HepG2 (cell line): ENCODE measurements around the gene RASL12. TPM values are rescaled to one million over a fixed set of nuclear protein-coding genes. Genes with fewer than 3 reads are reported as not detected.
A peak's percentile ranks its signal among the peaks of the same experiment; 100 is the strongest.

ENCODE experiments used
- BRCA1 ChIP-seq: sonication (generic); formaldehyde crosslinking; IDR thresholded peaks from 2 replicates; pipeline ENCODE4 v1.4.0; 2020; ENCODE audit warnings: missing genetic modification reagents
- CBX5 ChIP-seq: sonication (generic); formaldehyde crosslinking; IDR thresholded peaks from 2 replicates; pipeline ENCODE4 v1.4.0; 2020; ENCODE audit warnings: missing genetic modification reagents, borderline replicate concordance
- CTCF ChIP-seq: sonication (generic); formaldehyde crosslinking; IDR thresholded peaks from 2 replicates; pipeline ENCODE4 v1.5.0; 2020; ENCODE audit warnings: mild to moderate bottlenecking, missing genetic modification reagents, moderate library complexity
- EP300 ChIP-seq, 3 experiments: sonication (generic) in 1 of 3; formaldehyde crosslinking in 1 of 3; IDR thresholded peaks; 2 replicates each; pipeline versions ENCODE4 v1.5.1 to v1.6.1; 2011 to 2020; ENCODE audit warnings: low read depth in 2 of 3, low read length in 2 of 3, borderline replicate concordance in 1 of 3, improper control_type of control experiment in 1 of 3, mild to moderate bottlenecking in 1 of 3, missing genetic modification reagents in 1 of 3, moderate library complexity in 1 of 3
- FOXO4 ChIP-seq: sonication (generic); formaldehyde crosslinking; conservative IDR thresholded peaks from 2 replicates; pipeline ENCODE4 v1.8.1; 2023; ENCODE audit warnings: missing genetic modification reagents
- KDM1A ChIP-seq: IDR thresholded peaks from 2 replicates; pipeline ENCODE4 v1.6.1; 2016; ENCODE audit warnings: missing compliant biosample characterization
- PHB2 ChIP-seq: fragments of 450-650 bp; IDR thresholded peaks from 2 replicates; pipeline ENCODE4 v1.6.1; 2018; ENCODE audit not compliant: partially characterized antibody
- RNF2 ChIP-seq: fragments of 450-650 bp; conservative IDR thresholded peaks from 2 replicates; pipeline ENCODE4 v1.6.1; 2016; ENCODE audit warnings: low read depth
- SMYD3 ChIP-seq: sonication (generic); formaldehyde crosslinking; IDR thresholded peaks from 2 replicates; pipeline ENCODE4 v1.8.1; 2023; ENCODE audit warnings: mild to moderate bottlenecking, missing genetic modification reagents
- SRSF4 ChIP-seq: fragments of 200-400 bp; formaldehyde crosslinking; IDR thresholded peaks from one replicate; pipeline ENCODE4 v1.6.1; 2018; ENCODE audit warnings: mild to moderate bottlenecking, low read depth, low read length, moderate library complexity; ENCODE audit not compliant: poor library complexity, severe bottlenecking
- TAF15 ChIP-seq: fragments of 200-400 bp; formaldehyde crosslinking; IDR thresholded peaks from one replicate; pipeline ENCODE4 v1.6.1; 2018; ENCODE audit warnings: mild to moderate bottlenecking, low read depth, low read length; ENCODE audit not compliant: poor library complexity, severe bottlenecking
- TOPORS ChIP-seq: sonication (generic); formaldehyde crosslinking; IDR thresholded peaks from 2 replicates; pipeline ENCODE4 v1.8.0; 2023; ENCODE audit warnings: mild to moderate bottlenecking, missing genetic modification reagents
- ZNF567 ChIP-seq: sonication (generic); formaldehyde crosslinking; IDR thresholded peaks from 2 replicates; pipeline ENCODE4 v1.8.1; 2023; ENCODE audit warnings: mild to moderate bottlenecking, missing genetic modification reagents, borderline replicate concordance
- ZNF768 ChIP-seq: sonication (generic); formaldehyde crosslinking; IDR thresholded peaks from 2 replicates; pipeline ENCODE4 v1.4.0; 2020; ENCODE audit warnings: missing genetic modification reagents
- ZNF878 ChIP-seq: sonication (generic); formaldehyde crosslinking; IDR thresholded peaks from 2 replicates; pipeline ENCODE4 v1.8.1; 2023; ENCODE audit warnings: mild to moderate bottlenecking, missing genetic modification reagents, moderate library complexity
- ZNF891 ChIP-seq: sonication (generic); formaldehyde crosslinking; IDR thresholded peaks from 2 replicates; pipeline ENCODE4 v1.5.0; 2020; ENCODE audit warnings: mild to moderate bottlenecking, missing genetic modification reagents
- polyA plus RNA-seq, 8 experiments: library from polyadenylated mRNA; depleted of rRNA in 3 of 8; stranded (reverse) in 7 of 8; unstranded in 1 of 8; fragments of >200 nt; fragmentation: Illumina TruSeq in 4 of 8; extraction: Trizol in 4 of 8; gene quantifications; 2 replicates each; pipeline versions ENCODE4 v1.2.1 to v1.2.3, GENCODE V29; 2011 to 2016; ENCODE audit warnings: low read depth in 4 of 8, missing spikeins in 1 of 8, mixed read lengths in 1 of 8; ENCODE audit not compliant: insufficient read depth in 1 of 8
- total RNA-seq, 5 experiments: library from RNA; depleted of rRNA; stranded (reverse); fragments of >200 nt; fragmentation: Illumina TruSeq; extraction: Trizol; gene quantifications; 2 replicates each; pipeline ENCODE4 v1.2.3, GENCODE V29; 2016; ENCODE audit warnings: low read depth in 1 of 5
- TF ChIP-seq, protein P1 (sequence below): sonication (generic); formaldehyde crosslinking; IDR thresholded peaks from 2 replicates; pipeline ENCODE4 v1.4.0; 2020; ENCODE audit warnings: mild to moderate bottlenecking, missing genetic modification reagents
- TF ChIP-seq, protein P2 (sequence below): IDR thresholded peaks from 2 replicates; pipeline ENCODE4 v1.4.0; 2020; ENCODE audit warnings: mild to moderate bottlenecking, missing genetic modification reagents
- TF ChIP-seq, protein P3 (sequence below): sonication (generic); formaldehyde crosslinking; IDR thresholded peaks from 2 replicates; pipeline ENCODE4 v1.5.0; 2020; ENCODE audit warnings: missing genetic modification reagents

Gene RASL12
- total and polyA plus RNA-seq, 2 of the 13 experiments (the other 11 are each of a cell fraction or from before 2014, with no cell fraction given) = 0.16 to 0.55 TPM

GRCh38 chr15:65055201-65055870 is 12.5 kb downstream of the RASL12 start (continued):
- TF ChIP-seq, protein P1, sequence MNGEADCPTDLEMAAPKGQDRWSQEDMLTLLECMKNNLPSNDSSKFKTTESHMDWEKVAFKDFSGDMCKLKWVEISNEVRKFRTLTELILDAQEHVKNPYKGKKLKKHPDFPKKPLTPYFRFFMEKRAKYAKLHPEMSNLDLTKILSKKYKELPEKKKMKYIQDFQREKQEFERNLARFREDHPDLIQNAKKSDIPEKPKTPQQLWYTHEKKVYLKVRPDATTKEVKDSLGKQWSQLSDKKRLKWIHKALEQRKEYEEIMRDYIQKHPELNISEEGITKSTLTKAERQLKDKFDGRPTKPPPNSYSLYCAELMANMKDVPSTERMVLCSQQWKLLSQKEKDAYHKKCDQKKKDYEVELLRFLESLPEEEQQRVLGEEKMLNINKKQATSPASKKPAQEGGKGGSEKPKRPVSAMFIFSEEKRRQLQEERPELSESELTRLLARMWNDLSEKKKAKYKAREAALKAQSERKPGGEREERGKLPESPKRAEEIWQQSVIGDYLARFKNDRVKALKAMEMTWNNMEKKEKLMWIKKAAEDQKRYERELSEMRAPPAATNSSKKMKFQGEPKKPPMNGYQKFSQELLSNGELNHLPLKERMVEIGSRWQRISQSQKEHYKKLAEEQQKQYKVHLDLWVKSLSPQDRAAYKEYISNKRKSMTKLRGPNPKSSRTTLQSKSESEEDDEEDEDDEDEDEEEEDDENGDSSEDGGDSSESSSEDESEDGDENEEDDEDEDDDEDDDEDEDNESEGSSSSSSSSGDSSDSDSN = no peak
- TF ChIP-seq RNF2 (no peak), ZNF567 (no peak), TAF15 (no peak), SRSF4 (no peak), CBX5 (CRISPR knock-in tag) (no peak), KDM1A (peak; percentile 60; the same call in 1 of the 2 replicates), TOPORS (CRISPR knock-in tag) (no peak), EP300 (IDR thresholded peaks at IDR 0.05; ENCODE audit: low read depth in 2 of 2, low read length in 2 of 2) (no peak), EP300 (CRISPR knock-in tag; IDR thresholded peaks at IDR 0.05; ENCODE audit: borderline replicate concordance) (no peak), ZNF878 (CRISPR knock-in tag) (no peak), PHB2 (no peak), CTCF (peak; percentile 17; the same call in 1 of the 2 replicates), ZNF768 (CRISPR knock-in tag) (peak; percentile 52; the same call in 1 of the 2 replicates), BRCA1 (CRISPR knock-in tag) (no peak), ZNF891 (no peak), SMYD3 (CRISPR knock-in tag) (no peak), FOXO4 (CRISPR knock-in tag) (no peak)
- TF ChIP-seq, protein P2, sequence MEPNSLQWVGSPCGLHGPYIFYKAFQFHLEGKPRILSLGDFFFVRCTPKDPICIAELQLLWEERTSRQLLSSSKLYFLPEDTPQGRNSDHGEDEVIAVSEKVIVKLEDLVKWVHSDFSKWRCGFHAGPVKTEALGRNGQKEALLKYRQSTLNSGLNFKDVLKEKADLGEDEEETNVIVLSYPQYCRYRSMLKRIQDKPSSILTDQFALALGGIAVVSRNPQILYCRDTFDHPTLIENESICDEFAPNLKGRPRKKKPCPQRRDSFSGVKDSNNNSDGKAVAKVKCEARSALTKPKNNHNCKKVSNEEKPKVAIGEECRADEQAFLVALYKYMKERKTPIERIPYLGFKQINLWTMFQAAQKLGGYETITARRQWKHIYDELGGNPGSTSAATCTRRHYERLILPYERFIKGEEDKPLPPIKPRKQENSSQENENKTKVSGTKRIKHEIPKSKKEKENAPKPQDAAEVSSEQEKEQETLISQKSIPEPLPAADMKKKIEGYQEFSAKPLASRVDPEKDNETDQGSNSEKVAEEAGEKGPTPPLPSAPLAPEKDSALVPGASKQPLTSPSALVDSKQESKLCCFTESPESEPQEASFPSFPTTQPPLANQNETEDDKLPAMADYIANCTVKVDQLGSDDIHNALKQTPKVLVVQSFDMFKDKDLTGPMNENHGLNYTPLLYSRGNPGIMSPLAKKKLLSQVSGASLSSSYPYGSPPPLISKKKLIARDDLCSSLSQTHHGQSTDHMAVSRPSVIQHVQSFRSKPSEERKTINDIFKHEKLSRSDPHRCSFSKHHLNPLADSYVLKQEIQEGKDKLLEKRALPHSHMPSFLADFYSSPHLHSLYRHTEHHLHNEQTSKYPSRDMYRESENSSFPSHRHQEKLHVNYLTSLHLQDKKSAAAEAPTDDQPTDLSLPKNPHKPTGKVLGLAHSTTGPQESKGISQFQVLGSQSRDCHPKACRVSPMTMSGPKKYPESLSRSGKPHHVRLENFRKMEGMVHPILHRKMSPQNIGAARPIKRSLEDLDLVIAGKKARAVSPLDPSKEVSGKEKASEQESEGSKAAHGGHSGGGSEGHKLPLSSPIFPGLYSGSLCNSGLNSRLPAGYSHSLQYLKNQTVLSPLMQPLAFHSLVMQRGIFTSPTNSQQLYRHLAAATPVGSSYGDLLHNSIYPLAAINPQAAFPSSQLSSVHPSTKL (CRISPR knock-in tag) = no peak
- TF ChIP-seq, protein P3, sequence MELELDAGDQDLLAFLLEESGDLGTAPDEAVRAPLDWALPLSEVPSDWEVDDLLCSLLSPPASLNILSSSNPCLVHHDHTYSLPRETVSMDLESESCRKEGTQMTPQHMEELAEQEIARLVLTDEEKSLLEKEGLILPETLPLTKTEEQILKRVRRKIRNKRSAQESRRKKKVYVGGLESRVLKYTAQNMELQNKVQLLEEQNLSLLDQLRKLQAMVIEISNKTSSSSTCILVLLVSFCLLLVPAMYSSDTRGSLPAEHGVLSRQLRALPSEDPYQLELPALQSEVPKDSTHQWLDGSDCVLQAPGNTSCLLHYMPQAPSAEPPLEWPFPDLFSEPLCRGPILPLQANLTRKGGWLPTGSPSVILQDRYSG = no peak
